Activated CD4-positive, CD25-positive, alpha-beta regulatory T cell treated with anti-CD3 and anti-CD28 coated beads, Interleukin-2, amount 50 U/mL, for 16 hours (primary cell): ENCODE measurements around the gene DUSP19.

Experiments used
- DNase-seq: peaks from one replicate; pipeline ENCODE4 v3.0.0-alpha.2; 2020; ENCODE audit warnings: low read depth, low spot score

Gene DUSP19

GRCh38 chr2:183124222-183124956 is 45.8 kb downstream of the DUSP19 start, which contains the start of gene NUP35:
TSS of gene NUP35 (plus strand) at chr2:183124443. CDS start at chr2:183124458, 15 bp downstream.
- DNase-seq: peak; percentile 80

GRCh38 chr2:183124957-183125255 is 46.4 kb downstream of the DUSP19 start:
- DNase-seq: no peak

GRCh38 chr2:183125659-183126341 is 47.3 kb downstream of the DUSP19 start:
- DNase-seq: no peak

- DNase-seq: no peak
Measured at GRCh38 chr2:183126635-183127034, 48.1 kb downstream of the DUSP19 start.

- no peak for DNase-seq
Measured at GRCh38 chr2:183134016-183134415, 55.5 kb downstream of the DUSP19 start.

GRCh38 chr2:183148955-183149354 is 70.4 kb downstream of the DUSP19 start:
- DNase-seq: no peak

GRCh38 chr2:183149489-183149888 is 70.9 kb downstream of the DUSP19 start:
- DNase-seq: no peak
